ENCODE measurements around the gene LRMDA. TPM values are rescaled to one million over a fixed set of nuclear protein-coding genes. Genes with fewer than 3 reads are reported as not detected.

LRMDA gene
- total and polyA plus RNA-seq, 2 of the 8 experiments (the other 6 are each of a cell fraction or from before 2014, with no cell fraction given) = 0.86 to 2.8 TPM

DNA sequence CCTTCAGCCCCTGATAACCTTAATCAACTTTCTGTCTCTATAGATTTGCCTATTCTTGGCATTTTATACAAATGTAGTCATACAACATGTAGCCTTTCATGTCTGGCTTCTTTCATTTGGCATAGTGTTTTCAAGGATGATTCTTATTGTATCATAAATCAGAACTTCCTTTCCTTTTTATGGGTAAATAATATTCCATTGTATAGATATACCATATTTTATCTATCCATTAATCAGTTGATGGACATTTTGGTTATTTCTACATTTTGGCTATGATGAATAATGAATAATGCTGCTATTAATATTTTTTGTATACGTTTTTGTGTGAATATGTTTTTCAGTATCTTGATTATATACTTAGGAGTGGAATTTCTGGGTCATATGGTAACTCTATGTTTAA is 720.8 kb downstream of the LRMDA start:
- no peak for DNase-seq (ENCODE audit: low read depth in 1 of 2, low spot score in 2 of 2)
- no peak overlapping the region for H3K4me3 ChIP-seq (ENCODE audit: extremely low read depth in 1 of 4, insufficient read depth in 2 of 4, low read depth in 3 of 4, low read length in 4 of 4)
- H4K20me1 ChIP-seq (replicated peaks in 1 of 2; ENCODE audit: control insufficient read depth in 1 of 2, insufficient read depth in 2 of 2, low read length in 2 of 2) = no peaks in the 10 kb centered on the region
- no peaks in the 10 kb centered on the region for H3K79me2 ChIP-seq (ENCODE audit: control insufficient read depth in 1 of 2, insufficient read depth in 2 of 2, low read length in 2 of 2)
- H3K9me3 ChIP-seq (ENCODE audit: insufficient read depth in 2 of 2, low read depth in 1 of 2, low read length in 1 of 2) = peaks cover 18 to 21% of the 10 kb centered on the region in 2 experiments
- CTCF ChIA-PET (ENCODE audit: partially characterized antibody) = no interaction called here
- no peak for TF ChIP-seq HDAC6 (IDR thresholded peaks at IDR 0.05; ENCODE audit: low read depth, low read length)
- no peak for TF ChIP-seq CHD1 (IDR thresholded peaks at IDR 0.05; ENCODE audit: low read depth, low read length)
- no peak for TF ChIP-seq CBX8 (IDR thresholded peaks at IDR 0.05; ENCODE audit: borderline replicate concordance, low read depth, low read length)
- no peak for TF ChIP-seq RXRA (IDR thresholded peaks at IDR 0.05; ENCODE audit: insufficient read depth, low read depth, low read length)
- TF ChIP-seq SRF (IDR thresholded peaks at IDR 0.05; ENCODE audit: low read depth, low read length) = no peak
- TF ChIP-seq TAF1 (IDR thresholded peaks at IDR 0.05; ENCODE audit: low read depth, low read length) = no peak
- TF ChIP-seq POU5F1 (IDR thresholded peaks at IDR 0.05; ENCODE audit: low read depth, low read length) = no peak
- no peak for TF ChIP-seq SAP30 (IDR thresholded peaks at IDR 0.05; ENCODE audit: insufficient read depth, insufficient replicate concordance, low read length)
- no peak for TF ChIP-seq GTF2F1 (IDR thresholded peaks at IDR 0.05; ENCODE audit: borderline replicate concordance, low read depth, low read length)
- no peak for TF ChIP-seq SIX5 (IDR thresholded peaks at IDR 0.05; ENCODE audit: low read depth, low read length)
- no peak for TF ChIP-seq RFX5 (IDR thresholded peaks at IDR 0.05; ENCODE audit: borderline replicate concordance, low read depth, low read length)
- no peak for TF ChIP-seq EZH2 (IDR thresholded peaks at IDR 0.05; ENCODE audit: low read depth, low read length, severe bottlenecking)
- TF ChIP-seq TBP (IDR thresholded peaks at IDR 0.05; ENCODE audit: low read depth, low read length) = no peak
- POLR2A ChIA-PET (ENCODE audit: partially characterized antibody) = no interaction called here
- H3K27me3 ChIP-seq (replicated peaks in 1 of 4; ENCODE audit: control insufficient read depth in 3 of 4, extremely low read depth in 1 of 4, insufficient read depth in 3 of 4, low read length in 3 of 4) = no peaks in the 10 kb centered on the region
- H4K91ac ChIP-seq (replicated peaks; ENCODE audit: insufficient read length, low read length) = no peak overlapping the region
- no peak overlapping the region for H2BK20ac ChIP-seq (ENCODE audit: low read length)
- no peak overlapping the region for H4K8ac ChIP-seq (ENCODE audit: extremely low read depth, insufficient read depth, low read length)
- H3K18ac ChIP-seq (ENCODE audit: extremely low read depth, low read length) = no peak overlapping the region
- no peak overlapping the region for H2BK120ac ChIP-seq (replicated peaks; ENCODE audit: low read depth, low read length)
- no peak overlapping the region for H3K9ac ChIP-seq (replicated peaks in 1 of 4; ENCODE audit: extremely low read depth in 1 of 4, low read depth in 3 of 4, low read length in 3 of 4)
- H3K4ac ChIP-seq (replicated peaks; ENCODE audit: insufficient read length, low read depth, low read length) = no peak overlapping the region
- H2AFZ ChIP-seq (ENCODE audit: low read length) = no peak overlapping the region
- 88 to 100% methylated on average over 1 of the region's 1 CpG for WGBS, 2 experiments (ENCODE audit: extremely low coverage in 1 of 2, insufficient coverage in 1 of 2, insufficient read length in 1 of 2, insufficient replicate concordance in 2 of 2, low coverage in 1 of 2, low lambda C conversion rate in 2 of 2, missing lambda C conversion rate in 1 of 2)
- H2BK5ac ChIP-seq (ENCODE audit: low read depth, low read length) = no peak overlapping the region
- no peak overlapping the region for H3K23ac ChIP-seq (ENCODE audit: insufficient read length)
- no peak overlapping the region for H3K4me2 ChIP-seq (ENCODE audit: insufficient read depth in 1 of 2, low read depth in 2 of 2, low read length in 2 of 2)
- FAIRE-seq = no peak
- no peak overlapping the region for H4K5ac ChIP-seq (ENCODE audit: insufficient read length, low read depth, low read length)
- no peak overlapping the region for H3K27ac ChIP-seq (ENCODE audit: low read depth, low read length)
- no peaks in the 10 kb centered on the region for H3K79me1 ChIP-seq (ENCODE audit: low read depth, low read length)
- peaks cover 0 to 3% (median 0%) of the 10 kb centered on the region in 4 experiments; a peak in 1 of 8 replicates for H3K36me3 ChIP-seq (ENCODE audit: control insufficient read depth in 2 of 4, insufficient read depth in 4 of 4, low read length in 3 of 4)
- H3K23me2 ChIP-seq (ENCODE audit: low read depth, low read length) = no peaks in the 10 kb centered on the region
- H2BK15ac ChIP-seq (ENCODE audit: low read length) = no peak overlapping the region
- H3K4me1 ChIP-seq (replicated peaks in 1 of 4; ENCODE audit: control insufficient read depth in 3 of 4, insufficient read depth in 4 of 4, low read length in 3 of 4) = peaks cover 11 to 14% (median 11%) of the 10 kb centered on the region in 4 experiments
- no peak overlapping the region for H3K56ac ChIP-seq (replicated peaks; ENCODE audit: insufficient read length, low read depth, low read length)
- H2BK12ac ChIP-seq (ENCODE audit: low read depth, low read length) = no peak overlapping the region
- H3K14ac ChIP-seq (ENCODE audit: insufficient read length) = no peak overlapping the region
- H2AK5ac ChIP-seq (ENCODE audit: low read depth, low read length) = no peak overlapping the region
